HG02870 (cell line): ENCODE results near the gene SEL1L3.
"Not testable (repeated sequence)": the region's sequence is repeated elsewhere in the genome, so short reads cannot be mapped to it uniquely, and the experiment has no call there.

Source experiments
- ATAC-seq: cut with Tn5 transposase; IDR thresholded peaks from one replicate; pipeline ENCODE4 v1.9.1; 2021; ENCODE audit warnings: mild to moderate bottlenecking, moderate library complexity; ENCODE audit not compliant: unreplicated experiment

Gene SEL1L3

GRCh38 chr4:25862411-25863346 lies at the start of gene SEL1L3:
Gene SEL1L3 (minus strand): TSS chr4:25862988. CDS start chr4:25862836, 152 bp downstream.
- ATAC-seq, result peak; percentile 31

GRCh38 chr4:25911356-25911755 lies 48.6 kb upstream of the SEL1L3 start:
- no peak for ATAC-seq

- no peak for ATAC-seq
Observed at GRCh38 chr4:25908491-25908901, 45.7 kb upstream of the SEL1L3 start.

- not testable (repeated sequence) for ATAC-seq
Observed at GRCh38 chr4:25906113-25906512, 43.3 kb upstream of the SEL1L3 start.

- no peak for ATAC-seq
Observed at GRCh38 chr4:25905371-25905770, 42.6 kb upstream of the SEL1L3 start.

- ATAC-seq, result no peak
Observed at GRCh38 chr4:25904748-25905082, 41.9 kb upstream of the SEL1L3 start.

GRCh38 chr4:25903900-25904747 lies 41.3 kb upstream of the SEL1L3 start:
- no peak for ATAC-seq

- no peak for ATAC-seq
Observed at GRCh38 chr4:25901030-25901430, 38.2 kb upstream of the SEL1L3 start.

- no peak for ATAC-seq
Observed at GRCh38 chr4:25900310-25900709, 37.5 kb upstream of the SEL1L3 start.

GRCh38 chr4:25896776-25897539 lies 34.2 kb upstream of the SEL1L3 start:
- ATAC-seq, result no peak

GRCh38 chr4:25892796-25893195 lies 30.0 kb upstream of the SEL1L3 start:
- ATAC-seq, result no peak

- no peak for ATAC-seq
Observed at GRCh38 chr4:25890571-25891485, 28.0 kb upstream of the SEL1L3 start.

- no peak for ATAC-seq
Observed at GRCh38 chr4:25889589-25890503, 27.1 kb upstream of the SEL1L3 start.

- no peak for ATAC-seq
Observed at GRCh38 chr4:25888781-25889180, 26.0 kb upstream of the SEL1L3 start.

- ATAC-seq, result no peak
Observed at GRCh38 chr4:25884031-25884782, 21.4 kb upstream of the SEL1L3 start.

- no peak for ATAC-seq
Observed at GRCh38 chr4:25883565-25883964, 20.8 kb upstream of the SEL1L3 start.

GRCh38 chr4:25882226-25882625 lies 19.4 kb upstream of the SEL1L3 start:
- no peak for ATAC-seq

- no peak for ATAC-seq
Observed at GRCh38 chr4:25881193-25881592, 18.4 kb upstream of the SEL1L3 start.
